ENCODE measurements around the gene RAB41.
"Not testable (repeated sequence)": the region's sequence is repeated elsewhere in the genome, so short reads cannot be mapped to it uniquely, and the experiment has no call there.

Gene RAB41

GRCh38 chrX:70260104-70260503 is 21.9 kb upstream of the RAB41 start, which contains the start of gene P2RY4:
Gene P2RY4, minus strand, starts transcription at chrX:70260204. Its CDS starts 580 bp downstream, at chrX:70259624.
- TF ChIP-seq CTCF (IDR thresholded peaks at IDR 0.05; ENCODE audit: low read depth, low read length, missing control alignments) = no peak
- no peak for DNase-seq (ENCODE audit: low read depth)
- no peak within 1 kb of the TSS for H3K4me3 ChIP-seq (ENCODE audit: low read depth, low read length)

GRCh38 chrX:70262952-70263567 is 18.9 kb upstream of the RAB41 start:
- TF ChIP-seq CTCF (IDR thresholded peaks at IDR 0.05; ENCODE audit: low read depth, low read length, missing control alignments) = peak; percentile 69
- DNase-seq (ENCODE audit: low read depth) = no peak
- H3K4me3 ChIP-seq (ENCODE audit: low read depth, low read length) = no peak overlapping the region

GRCh38 chrX:70264784-70265183 is 17.2 kb upstream of the RAB41 start:
- DNase-seq (ENCODE audit: low read depth) = no peak
- H3K4me3 ChIP-seq (ENCODE audit: low read depth, low read length) = no peak overlapping the region
- no peak for TF ChIP-seq CTCF (IDR thresholded peaks at IDR 0.05; ENCODE audit: low read depth, low read length, missing control alignments)

- no peak for DNase-seq (ENCODE audit: low read depth)
- H3K4me3 ChIP-seq (ENCODE audit: low read depth, low read length) = no peak within 1 kb of the TSS
- no peak for TF ChIP-seq CTCF (IDR thresholded peaks at IDR 0.05; ENCODE audit: low read depth, low read length, missing control alignments)
Observed at GRCh38 chrX:70268034-70268433, 13.9 kb upstream of the RAB41 start, which contains the start of gene ARR3. Gene ARR3, plus strand, starts transcription at chrX:70268334. Its CDS starts 1,052 bp downstream, at chrX:70269386.

GRCh38 chrX:70274029-70274428 is 7.9 kb upstream of the RAB41 start:
- H3K4me3 ChIP-seq (ENCODE audit: low read depth, low read length); DNase-seq (ENCODE audit: low read depth): not testable (repeated sequence)

- no peak for DNase-seq (ENCODE audit: low read depth)
- H3K4me3 ChIP-seq (ENCODE audit: low read depth, low read length) = no peak overlapping the region
- no peak for TF ChIP-seq CTCF (IDR thresholded peaks at IDR 0.05; ENCODE audit: low read depth, low read length, missing control alignments)
Observed at GRCh38 chrX:70279081-70279480, 2.9 kb upstream of the RAB41 start.

GRCh38 chrX:70280573-70280972 is 1.4 kb upstream of the RAB41 start:
- DNase-seq (ENCODE audit: low read depth) = no peak
- TF ChIP-seq CTCF (IDR thresholded peaks at IDR 0.05; ENCODE audit: low read depth, low read length, missing control alignments) = no peak

More at GRCh38 chrX:70280573-70280972, 1.4 kb upstream of the RAB41 start:
- no peak overlapping the region for H3K4me3 ChIP-seq (ENCODE audit: low read depth, low read length)

Data from GM12864 (cell line).